Measurements from ENCODE around the gene TMTC4.
"Not testable (repeated sequence)": the region's sequence is repeated elsewhere in the genome, so short reads cannot be mapped to it uniquely, and the experiment has no call there.

The TMTC4 gene

DNA sequence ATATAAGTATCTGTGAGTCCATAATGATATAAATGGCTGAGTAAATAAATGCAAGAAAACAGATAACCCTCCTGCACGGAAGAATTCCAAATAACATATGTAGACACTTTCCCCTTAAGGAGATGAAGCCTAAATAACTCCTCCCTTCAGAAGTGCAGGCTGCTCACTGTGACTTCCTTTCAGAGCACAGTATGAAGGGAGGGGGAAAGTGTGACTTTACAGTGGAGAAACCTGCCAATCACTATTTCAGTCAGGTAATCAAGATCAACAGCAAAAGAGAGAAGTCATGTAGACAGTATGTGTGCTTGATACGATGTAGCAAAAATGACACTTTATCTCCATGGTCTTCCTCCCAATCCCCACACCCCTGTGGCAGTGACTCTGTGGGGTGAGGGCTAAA is 93.1 kb downstream of the TMTC4 start:
- no peak for DNase-seq (ENCODE audit: low read depth)

- DNase-seq (ENCODE audit: low read depth), result no peak
These were observed 93.6 kb downstream of the TMTC4 start for GRCh38 chr13:100581030-100581429.

- DNase-seq (ENCODE audit: low read depth), result no peak
These were observed 94.5 kb downstream of the TMTC4 start for GRCh38 chr13:100580045-100580444.

- not testable (repeated sequence) for DNase-seq (ENCODE audit: low read depth)
These were observed 97.4 kb downstream of the TMTC4 start for GRCh38 chr13:100577239-100577638.

DNA sequence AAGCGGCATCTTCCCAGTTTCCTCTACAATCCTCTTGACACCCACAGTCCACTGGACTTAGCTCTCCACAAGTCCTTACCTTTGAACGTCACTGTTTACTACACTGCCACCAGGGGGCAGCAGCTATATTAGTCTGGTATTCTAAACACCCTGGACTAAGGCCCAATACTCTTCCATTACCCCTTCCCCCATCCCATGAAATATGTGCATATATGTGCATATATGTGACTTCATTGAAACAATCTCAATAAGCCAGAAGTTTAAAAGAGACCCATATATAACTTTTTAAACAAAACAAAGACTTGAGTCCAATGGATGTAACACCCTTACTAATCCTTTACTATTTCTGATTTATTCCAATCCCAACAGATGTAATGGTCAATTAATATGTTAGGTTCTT is 101.5 kb downstream of the TMTC4 start:
- DNase-seq (ENCODE audit: low read depth), result peak; percentile 79

GRCh38 chr13:100566543-100566942 is 108.1 kb downstream of the TMTC4 start:
- peak; percentile 13 for DNase-seq (ENCODE audit: low read depth)

DNA sequence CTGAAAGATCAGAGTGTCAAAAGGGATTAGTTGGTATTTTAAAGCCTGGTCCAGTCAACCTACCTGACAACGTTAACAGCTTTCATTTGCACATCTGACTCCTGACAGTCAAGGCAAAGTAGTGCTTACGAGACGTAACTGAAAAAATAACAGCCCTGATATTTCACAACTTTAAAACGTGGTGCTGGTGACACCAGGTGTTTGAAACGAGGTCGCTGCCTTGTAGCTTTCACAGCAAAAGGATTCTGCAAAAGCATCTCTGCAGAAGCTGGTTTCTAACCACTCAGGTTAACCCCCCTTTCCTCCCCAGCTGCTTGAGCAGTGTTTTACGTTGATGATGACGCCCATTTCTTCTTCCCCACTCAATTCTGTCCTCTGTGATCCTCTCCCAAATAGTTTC is 109.3 kb downstream of the TMTC4 start:
- DNase-seq (ENCODE audit: low read depth), result no peak

- DNase-seq (ENCODE audit: low read depth), result no peak
These were observed 110.0 kb downstream of the TMTC4 start for GRCh38 chr13:100564444-100565223.

DNA sequence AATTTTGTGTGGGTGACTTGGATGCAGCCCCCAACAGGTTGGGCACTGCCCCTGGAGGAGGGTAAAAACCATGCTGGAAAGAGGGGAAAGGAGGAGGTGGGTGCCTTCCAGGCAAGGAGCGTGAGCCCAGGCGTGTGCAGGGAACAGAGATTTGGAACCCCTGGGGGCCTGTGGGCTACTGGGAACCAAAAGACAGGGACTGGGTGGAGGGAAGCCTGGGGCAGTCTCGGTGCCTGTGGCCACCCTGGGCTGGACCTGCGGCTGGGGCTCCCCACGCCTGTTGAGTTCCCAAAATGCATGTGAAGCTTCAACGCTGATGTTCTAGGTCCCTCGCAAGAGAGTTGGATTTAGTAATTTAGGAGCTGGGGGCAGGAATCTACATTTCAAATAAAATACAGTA is 110.8 kb downstream of the TMTC4 start:
- no peak for DNase-seq (ENCODE audit: low read depth)

- no peak for DNase-seq (ENCODE audit: low read depth)
These were observed 112.9 kb downstream of the TMTC4 start for GRCh38 chr13:100561599-100562204.

DNA sequence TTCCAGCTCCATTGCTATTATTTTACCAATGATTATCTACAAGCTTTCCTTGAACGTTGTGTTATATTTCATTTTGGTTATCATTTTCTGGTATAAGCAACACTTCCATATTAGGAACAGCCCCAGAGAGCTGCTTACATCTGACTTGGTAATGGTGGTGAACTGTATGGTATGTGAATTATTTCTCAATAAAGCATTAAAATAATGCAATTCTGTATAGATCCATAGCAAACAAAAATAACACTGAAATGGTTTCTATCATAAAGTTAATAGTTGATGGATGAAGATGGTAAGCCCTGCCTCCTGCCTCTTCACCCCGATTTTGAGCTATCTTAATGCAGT is 113.5 kb downstream of the TMTC4 start:
- DNase-seq (ENCODE audit: low read depth), result no peak

- DNase-seq (ENCODE audit: low read depth), result no peak
These were observed 114.0 kb downstream of the TMTC4 start for GRCh38 chr13:100560498-100561157.

- DNase-seq (ENCODE audit: low read depth), result no peak
These were observed 114.7 kb downstream of the TMTC4 start for GRCh38 chr13:100559886-100560285.
